ENCODE results near the gene B9D1. TPM values are rescaled to one million over a fixed set of nuclear protein-coding genes. Genes with fewer than 3 reads are reported as not detected.

B9D1 gene, protein sequence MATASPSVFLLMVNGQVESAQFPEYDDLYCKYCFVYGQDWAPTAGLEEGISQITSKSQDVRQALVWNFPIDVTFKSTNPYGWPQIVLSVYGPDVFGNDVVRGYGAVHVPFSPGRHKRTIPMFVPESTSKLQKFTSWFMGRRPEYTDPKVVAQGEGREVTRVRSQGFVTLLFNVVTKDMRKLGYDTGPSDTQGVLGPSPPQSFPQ
- 7.8 TPM for total RNA-seq (ENCODE audit: unreplicated experiment)
- long read RNA-seq, partial matches to known transcripts: 0 of 9 reads
- long read RNA-seq, other reads (novel, unspliced or antisense): 4 of 9 reads

DNA sequence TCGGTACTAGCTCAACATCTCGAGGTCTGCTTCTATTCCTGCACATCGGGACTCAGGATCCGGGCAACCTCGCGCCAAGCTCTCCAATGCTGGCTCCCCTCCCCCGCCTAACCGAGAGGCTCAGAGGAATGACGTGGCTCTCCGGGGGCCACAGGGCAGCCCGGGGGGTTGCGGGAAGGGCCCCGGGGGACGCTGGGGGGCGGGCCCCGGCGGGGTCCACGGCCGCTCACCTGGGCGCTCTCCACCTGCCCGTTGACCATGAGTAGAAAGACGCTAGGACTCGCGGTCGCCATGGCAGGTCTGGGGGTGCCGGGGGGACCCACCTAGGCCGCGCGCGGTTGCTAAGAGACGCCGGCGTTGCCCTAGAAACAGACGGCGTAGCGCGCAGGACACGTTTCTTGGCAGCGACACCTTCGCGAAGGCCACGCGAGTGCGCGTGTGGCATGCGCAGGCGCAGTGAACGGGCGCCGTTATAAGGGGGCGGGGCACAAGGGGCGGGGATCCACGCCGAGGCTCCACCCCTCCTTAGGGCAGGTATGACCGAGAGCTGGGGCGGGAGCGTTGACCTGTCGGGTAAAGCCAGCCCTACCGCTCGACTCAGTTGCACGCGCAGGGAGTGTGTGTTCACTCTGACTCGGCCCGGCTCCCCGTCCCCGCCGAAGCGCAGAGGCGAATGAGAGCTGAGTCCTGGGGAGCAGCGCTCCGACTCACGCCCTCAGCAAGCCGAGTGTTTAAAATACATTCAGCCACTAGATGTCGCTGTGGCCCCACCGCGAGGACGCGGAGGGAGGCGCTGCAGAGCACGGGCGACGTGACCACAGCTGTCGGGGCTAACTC, at the start of gene B9D1:
TSS of gene B9D1 (minus strand) at position 447 of the 837 bp plus-strand sequence. CDS start at position 293, 154 bp downstream.
- H3K27ac Mint-ChIP-seq (ENCODE audit: unreplicated experiment): no peak within 1 kb of the TSS
- peaks cover 9% of the 10 kb centered on the region for H3K27me3 Mint-ChIP-seq (ENCODE audit: unreplicated experiment)
- TF ChIP-seq, protein P1, sequence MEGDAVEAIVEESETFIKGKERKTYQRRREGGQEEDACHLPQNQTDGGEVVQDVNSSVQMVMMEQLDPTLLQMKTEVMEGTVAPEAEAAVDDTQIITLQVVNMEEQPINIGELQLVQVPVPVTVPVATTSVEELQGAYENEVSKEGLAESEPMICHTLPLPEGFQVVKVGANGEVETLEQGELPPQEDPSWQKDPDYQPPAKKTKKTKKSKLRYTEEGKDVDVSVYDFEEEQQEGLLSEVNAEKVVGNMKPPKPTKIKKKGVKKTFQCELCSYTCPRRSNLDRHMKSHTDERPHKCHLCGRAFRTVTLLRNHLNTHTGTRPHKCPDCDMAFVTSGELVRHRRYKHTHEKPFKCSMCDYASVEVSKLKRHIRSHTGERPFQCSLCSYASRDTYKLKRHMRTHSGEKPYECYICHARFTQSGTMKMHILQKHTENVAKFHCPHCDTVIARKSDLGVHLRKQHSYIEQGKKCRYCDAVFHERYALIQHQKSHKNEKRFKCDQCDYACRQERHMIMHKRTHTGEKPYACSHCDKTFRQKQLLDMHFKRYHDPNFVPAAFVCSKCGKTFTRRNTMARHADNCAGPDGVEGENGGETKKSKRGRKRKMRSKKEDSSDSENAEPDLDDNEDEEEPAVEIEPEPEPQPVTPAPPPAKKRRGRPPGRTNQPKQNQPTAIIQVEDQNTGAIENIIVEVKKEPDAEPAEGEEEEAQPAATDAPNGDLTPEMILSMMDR (IDR thresholded peaks at IDR 0.05; ENCODE audit: partially characterized antibody, unreplicated experiment): peak; percentile 98
- no peaks in the 10 kb centered on the region for H3K36me3 Mint-ChIP-seq (ENCODE audit: unreplicated experiment)
- peak; percentile 90 for DNase-seq
- peaks cover 2% of the 10 kb centered on the region for H3K9me3 Mint-ChIP-seq (ENCODE audit: unreplicated experiment)
- peaks cover 19% of the 10 kb centered on the region for H3K4me1 Mint-ChIP-seq (ENCODE audit: low read depth, unreplicated experiment)
- peak within 1 kb of the TSS; percentile 90 for H3K4me3 Mint-ChIP-seq (ENCODE audit: unreplicated experiment)

DNA sequence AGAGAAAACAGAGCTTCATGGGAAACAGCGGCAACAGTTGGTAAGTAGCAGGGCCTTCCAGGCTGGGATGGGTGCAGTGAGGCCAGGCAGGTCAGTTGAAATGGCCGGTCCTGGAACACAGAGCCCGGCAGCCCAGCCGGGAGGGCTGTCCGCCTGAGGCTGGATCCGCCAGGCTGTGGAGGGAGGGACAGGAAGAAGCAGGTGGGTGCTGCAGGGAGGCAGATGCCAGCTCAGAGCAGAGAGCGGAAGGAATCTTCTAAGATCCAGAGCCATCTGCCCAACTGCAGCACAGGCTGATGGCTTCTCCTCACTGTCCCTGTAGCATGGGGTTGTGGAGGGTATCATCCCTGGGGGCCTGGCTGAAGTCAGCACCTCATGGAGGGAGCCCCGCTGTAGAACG, 49.1 kb upstream of the B9D1 start:
- Mint-ChIP-seq H3K4me1 (ENCODE audit: low read depth, unreplicated experiment) (peaks cover 19% of the 10 kb centered on the region), H3K9me3 (ENCODE audit: unreplicated experiment) (no peaks in the 10 kb centered on the region), H3K36me3 (ENCODE audit: unreplicated experiment) (no peaks in the 10 kb centered on the region), H3K27me3 (ENCODE audit: unreplicated experiment) (peaks cover 10% of the 10 kb centered on the region), H3K4me3 (ENCODE audit: unreplicated experiment) (peak overlapping the region; percentile 67), H3K27ac (ENCODE audit: unreplicated experiment) (peak overlapping the region; percentile 93)
- TF ChIP-seq, protein P1 (IDR thresholded peaks at IDR 0.05; ENCODE audit: partially characterized antibody, unreplicated experiment): no peak
- peak; percentile 68 for DNase-seq

DNA sequence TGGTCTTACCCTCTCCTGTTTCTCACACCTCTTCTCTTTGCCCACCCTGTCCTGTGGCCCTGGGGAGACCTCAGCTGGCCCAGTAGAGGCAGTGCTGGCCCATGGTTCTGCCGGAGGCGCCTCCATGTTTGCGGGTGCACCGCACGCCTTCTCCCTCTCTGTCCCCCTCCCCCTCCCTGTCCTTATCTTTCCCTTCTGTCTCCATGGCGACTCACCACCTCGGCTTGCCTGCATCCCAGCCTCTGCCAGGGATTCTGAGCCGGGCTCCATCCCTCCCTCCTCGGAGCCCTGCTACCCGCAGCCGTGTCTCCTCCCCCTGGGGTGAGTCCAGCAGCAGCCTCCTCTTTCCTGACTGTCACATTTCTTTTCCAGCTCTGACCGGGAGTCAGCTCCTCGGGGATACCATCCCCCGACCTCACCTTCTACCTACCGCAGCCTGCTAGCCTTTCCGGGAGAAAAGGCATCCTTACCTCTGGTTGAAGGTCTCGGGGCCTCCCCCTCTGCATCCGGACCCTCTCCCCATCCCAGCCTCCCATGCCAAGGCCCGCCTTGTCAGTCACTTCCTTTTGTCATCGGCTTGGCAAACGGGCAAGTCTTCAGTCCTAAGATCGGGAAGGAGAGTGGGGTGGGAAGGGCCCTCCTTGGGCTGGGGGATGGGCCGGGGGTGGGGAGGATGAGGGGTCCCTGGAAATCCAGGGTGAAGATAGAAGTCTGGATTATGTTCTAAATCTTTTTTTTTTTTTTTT, 48.5 kb upstream of the B9D1 start, which contains the start of gene RNF112:
TSS of gene RNF112 (plus strand) at position 358 of the 746 bp plus-strand sequence. CDS start at position 535, 177 bp downstream.
- H3K4me3 Mint-ChIP-seq (ENCODE audit: unreplicated experiment): peak within 1 kb of the TSS; percentile 67
- TF ChIP-seq, protein P1 (IDR thresholded peaks at IDR 0.05; ENCODE audit: partially characterized antibody, unreplicated experiment): no peak
- peaks cover 19% of the 10 kb centered on the region for H3K4me1 Mint-ChIP-seq (ENCODE audit: low read depth, unreplicated experiment)
- H3K9me3 Mint-ChIP-seq (ENCODE audit: unreplicated experiment): no peaks in the 10 kb centered on the region
- H3K36me3 Mint-ChIP-seq (ENCODE audit: unreplicated experiment): no peaks in the 10 kb centered on the region
- H3K27me3 Mint-ChIP-seq (ENCODE audit: unreplicated experiment): peaks cover 10% of the 10 kb centered on the region
- H3K27ac Mint-ChIP-seq (ENCODE audit: unreplicated experiment): peak within 1 kb of the TSS; percentile 93
- DNase-seq: peak; percentile 59

DNA sequence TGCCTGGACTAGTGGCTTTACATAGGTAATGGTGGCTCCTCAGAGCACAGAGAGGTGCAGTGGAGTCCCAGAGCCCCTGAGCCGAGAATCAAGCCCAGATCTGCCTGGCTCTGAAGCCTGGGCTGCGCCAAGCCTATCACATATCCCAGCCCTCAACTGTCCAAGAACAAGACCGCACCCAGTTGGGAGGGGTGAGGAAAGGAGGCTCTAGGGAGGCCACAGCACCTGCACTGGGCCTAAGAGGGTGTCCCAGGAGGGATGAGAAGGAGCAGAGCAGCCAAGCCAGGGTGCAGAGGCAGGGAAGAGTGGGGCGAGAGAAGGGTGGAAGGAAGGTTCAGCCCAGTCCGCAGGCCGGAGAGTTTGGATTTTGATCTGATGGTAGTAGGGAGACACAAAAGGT, 47.6 kb upstream of the B9D1 start:
- H3K27ac Mint-ChIP-seq (ENCODE audit: unreplicated experiment): peak overlapping the region; percentile 6
- no peak for DNase-seq
- peak overlapping the region; percentile 8 for H3K4me3 Mint-ChIP-seq (ENCODE audit: unreplicated experiment)
- no peaks in the 10 kb centered on the region for H3K9me3 Mint-ChIP-seq (ENCODE audit: unreplicated experiment)
- H3K4me1 Mint-ChIP-seq (ENCODE audit: low read depth, unreplicated experiment): peaks cover 19% of the 10 kb centered on the region
- TF ChIP-seq, protein P1 (IDR thresholded peaks at IDR 0.05; ENCODE audit: partially characterized antibody, unreplicated experiment): no peak
- no peaks in the 10 kb centered on the region for H3K36me3 Mint-ChIP-seq (ENCODE audit: unreplicated experiment)
- H3K27me3 Mint-ChIP-seq (ENCODE audit: unreplicated experiment): peaks cover 10% of the 10 kb centered on the region

Data from glutamatergic neuron (in vitro differentiated cells).